SK-N-SH (cell line): ENCODE results near the gene SH2B2. TPM values are rescaled to one million over a fixed set of nuclear protein-coding genes. Genes with fewer than 3 reads are reported as not detected.
A peak's percentile ranks its signal among the peaks of the same experiment; 100 is the strongest.

Experiments used
- CTCF ChIA-PET: fragments of 300-600, 350-600 bp; formaldehyde crosslinking; extraction: SDS; loops from one replicate; lab custom pipeline; 2021; lab: Yijun Ruan, JAX
- POLR2A ChIA-PET: fragments of 350-600 bp; sonication (Branson Sonifier 250); formaldehyde crosslinking; extraction: SDS; loops from one replicate; lab custom pipeline; 2020; ENCODE audit warnings: antibody characterized with exemption, inconsistent platforms; lab: Yijun Ruan, JAX
- DNase-seq: peaks from one replicate; pipeline ENCODE4 v3.0.0; 2012
- H2AFZ ChIP-seq: fragments of 200-600 bp; sonication (generic); 2 replicates; pipeline ENCODE4 v1.8.1; 2016; ENCODE audit warnings: antibody characterized with exemption, mild to moderate bottlenecking, low read depth
- H3F3A ChIP-seq: fragments of 200-600 bp; sonication (generic); replicated peaks from 2 replicates; pipeline ENCODE3; 2016; ENCODE audit warnings: antibody characterized with exemption, mild to moderate bottlenecking; ENCODE audit not compliant: insufficient read depth
- H3K27ac ChIP-seq, 2 experiments: fragments of 200-500 bp in 1 of 2; fragments of 200-600 bp in 1 of 2; sonication (Bioruptor generic) in 1 of 2; sonication (generic), shearing (Covaris generic) in 1 of 2; 2 replicates each; pipeline versions ENCODE4 v1.5.1 to v1.6.1; 2014 to 2016; ENCODE audit warnings: low read depth in 2 of 2, inconsistent platforms in 1 of 2, low read length in 1 of 2, mild to moderate bottlenecking in 1 of 2, mixed read lengths in 1 of 2
- H3K27me3 ChIP-seq: fragments of 200-600 bp; sonication (generic), shearing (Covaris generic); 2 replicates; pipeline ENCODE4 v1.6.1; 2016; ENCODE audit warnings: mixed run types; ENCODE audit not compliant: insufficient read depth
- H3K36me3 ChIP-seq, 2 experiments: fragments of 200-500 bp in 1 of 2; fragments of 200-600 bp in 1 of 2; sonication (Bioruptor generic) in 1 of 2; sonication (generic) in 1 of 2; replicated peaks in 1 of 2; 2 replicates each; pipeline versions ENCODE3 to v1.5.1; 2014 to 2016; ENCODE audit warnings: low read length in 1 of 2, mild to moderate bottlenecking in 1 of 2; ENCODE audit not compliant: insufficient read depth in 2 of 2, control insufficient read depth in 1 of 2
- H3K4me1 ChIP-seq, 2 experiments: fragments of 200-500 bp in 1 of 2; fragments of 200-600 bp in 1 of 2; sonication (Bioruptor generic) in 1 of 2; sonication (generic), shearing (Covaris generic) in 1 of 2; 2 replicates each; pipeline versions ENCODE4 v1.5.1 to v1.6.1; 2014 to 2016; ENCODE audit warnings: low read depth in 1 of 2, low read length in 1 of 2, mixed run types in 1 of 2; ENCODE audit not compliant: insufficient read depth in 2 of 2, control insufficient read depth in 1 of 2
- H3K4me2 ChIP-seq: fragments of 200-600 bp; sonication (generic), shearing (Covaris generic); 2 replicates; pipeline ENCODE4 v1.6.1; 2017; ENCODE audit warnings: mixed run types
- H3K4me3 ChIP-seq, 2 experiments: fragments of 200-500 bp in 1 of 2; fragments of 200-600 bp in 1 of 2; sonication (Bioruptor generic) in 1 of 2; sonication (generic), shearing (Covaris generic) in 1 of 2; 2 replicates each; pipeline versions ENCODE4 v1.5.1 to v1.8.1; 2014 to 2016; ENCODE audit warnings: low read depth in 2 of 2, inconsistent platforms in 1 of 2, low read length in 1 of 2, mild to moderate bottlenecking in 1 of 2, mixed read lengths in 1 of 2, moderate library complexity in 1 of 2
- H3K79me2 ChIP-seq: fragments of 200-600 bp; sonication (generic); 2 replicates; pipeline ENCODE4 v1.8.1; 2017; ENCODE audit warnings: mild to moderate bottlenecking; ENCODE audit not compliant: insufficient read depth
- H3K9ac ChIP-seq: fragments of 200-600 bp; sonication (generic); 2 replicates; pipeline ENCODE4 v1.6.1; 2017; ENCODE audit warnings: mixed run types
- H3K9me2 ChIP-seq: fragments of 200-600 bp; sonication (generic); 2 replicates; pipeline ENCODE4 v1.6.1; 2017; ENCODE audit warnings: mixed run types
- H3K9me3 ChIP-seq: fragments of 200-600 bp; sonication (generic); 2 replicates; pipeline ENCODE4 v1.6.1; 2017; ENCODE audit warnings: mixed run types, mild to moderate bottlenecking, moderate library complexity
- H4K20me1 ChIP-seq: fragments of 200-600 bp; sonication (generic); 2 replicates; pipeline ENCODE4 v1.6.1; 2017; ENCODE audit warnings: mild to moderate bottlenecking, mixed run types; ENCODE audit not compliant: insufficient read depth
- CTCF ChIP-seq: fragments of 200-600 bp; sonication (generic); IDR thresholded peaks from 2 replicates; pipeline ENCODE4 v1.6.1; 2017; ENCODE audit warnings: antibody characterized with exemption, mild to moderate bottlenecking, moderate library complexity
- ELF1 ChIP-seq: IDR thresholded peaks from 2 replicates; pipeline ENCODE4 v1.4.0; 2012
- EP300 ChIP-seq, 2 experiments: IDR thresholded peaks; 2 replicates each; pipeline versions ENCODE4 v1.4.0 to v1.6.1; 2012; ENCODE audit warnings: borderline replicate concordance in 1 of 2, low read depth in 1 of 2, low read length in 1 of 2
- EZH2phosphoT487 ChIP-seq: fragments of 200-600 bp; sonication (generic); IDR thresholded peaks from 2 replicates; pipeline ENCODE4 v1.6.1; 2017; ENCODE audit warnings: low read depth, mixed run types, mild to moderate bottlenecking, antibody characterized with exemption, moderate library complexity, borderline replicate concordance
- FOSL2 ChIP-seq: IDR thresholded peaks from 2 replicates; pipeline ENCODE4 v1.4.0; 2012; ENCODE audit warnings: low read depth, mild to moderate bottlenecking, moderate library complexity, borderline replicate concordance
- FOXM1 ChIP-seq: IDR thresholded peaks from 2 replicates; pipeline ENCODE4 v1.4.0; 2012; ENCODE audit warnings: low read depth, mild to moderate bottlenecking
- GATA2 ChIP-seq: sonication (generic); formaldehyde crosslinking; IDR thresholded peaks from 2 replicates; pipeline ENCODE4 v1.5.0; 2020; ENCODE audit warnings: mild to moderate bottlenecking, missing genetic modification reagents
- IRF3 ChIP-seq: fragments of 150-350 bp; IDR thresholded peaks from 2 replicates; pipeline ENCODE4 v1.6.1; 2016; ENCODE audit warnings: mild to moderate bottlenecking, low read depth, low read length
- MXI1 ChIP-seq: IDR thresholded peaks from 2 replicates; pipeline ENCODE4 v1.6.1; 2012; ENCODE audit warnings: mild to moderate bottlenecking, low read depth, low read length, improper control_type of control experiment
- RAD21 ChIP-seq: IDR thresholded peaks from 2 replicates; pipeline ENCODE4 v1.6.1; 2012; ENCODE audit warnings: mild to moderate bottlenecking, low read length
- SIN3A ChIP-seq: IDR thresholded peaks from 2 replicates; pipeline ENCODE4 v1.6.1; 2012; ENCODE audit warnings: low read depth, mild to moderate bottlenecking, low read length, moderate library complexity, borderline replicate concordance
- SMC3 ChIP-seq: IDR thresholded peaks from 2 replicates; pipeline ENCODE4 v1.6.1; 2012; ENCODE audit warnings: low read depth, low read length, improper control_type of control experiment
- TAF1 ChIP-seq: IDR thresholded peaks from 2 replicates; pipeline ENCODE4 v1.6.1; 2012; ENCODE audit warnings: low read depth, mild to moderate bottlenecking, low read length, moderate library complexity, borderline replicate concordance
- TCF12 ChIP-seq: IDR thresholded peaks from 2 replicates; pipeline ENCODE4 v1.4.0; 2012
- TEAD4 ChIP-seq: IDR thresholded peaks from 2 replicates; pipeline ENCODE4 v1.4.0; 2012; ENCODE audit warnings: mild to moderate bottlenecking, borderline replicate concordance; ENCODE audit not compliant: insufficient read depth
- USF1 ChIP-seq: IDR thresholded peaks from 2 replicates; pipeline ENCODE4 v1.4.0; 2012; ENCODE audit warnings: low read depth, borderline replicate concordance
- YY1 ChIP-seq: IDR thresholded peaks from 2 replicates; pipeline ENCODE4 v1.4.0; 2012; ENCODE audit warnings: low read depth, mild to moderate bottlenecking
- WGBS: methylation state at CpG from one replicate; pipeline ENCODE4 v1.1.6; 2017; ENCODE audit warnings: low lambda C conversion rate; 5-methylcytosine and 5-hydroxymethylcytosine counted together
- polyA plus RNA-seq, 3 experiments: library from polyadenylated mRNA; depleted of rRNA; stranded (reverse); fragments of >200 nt; gene quantifications; 2 replicates each; pipeline ENCODE4 v1.2.3, GENCODE V29; 2012
- TF ChIP-seq, protein P1 (sequence below): fragments of 150-350 bp; IDR thresholded peaks from 2 replicates; pipeline ENCODE4 v1.6.1; 2017; ENCODE audit warnings: antibody characterized with exemption, low read length, low read depth, borderline replicate concordance
- TF ChIP-seq, protein P2 (sequence below): IDR thresholded peaks from 2 replicates; pipeline ENCODE4; 2012

The SH2B2 gene
- polyA plus RNA-seq, 1 of the 3 experiments (the other 2 are of a cell fraction) = 4.7 TPM

- Histone ChIP-seq H3K4me2 (no peak overlapping the region), H3K27ac (peak overlapping the region in 1 of 2 experiments; percentile 56; a peak in 2 of 4 replicates), H3F3A (no peaks in the 10 kb centered on the region), H3K79me2 (no peaks in the 10 kb centered on the region), H2AFZ (no peak overlapping the region), H3K27me3 (no peaks in the 10 kb centered on the region), H3K9me3 (no peaks in the 10 kb centered on the region), H3K9ac (no peak overlapping the region), H3K4me3 (no peak overlapping the region), H3K36me3 (peaks cover 0 to 2% of the 10 kb centered on the region in 2 experiments), H3K9me2 (no peaks in the 10 kb centered on the region), H3K4me1 (peaks cover 0 to 25% of the 10 kb centered on the region in 2 experiments; a peak in 1 of 4 replicates), H4K20me1 (no peaks in the 10 kb centered on the region)
- ChIA-PET CTCF (interaction anchor here (4.4 kb wide), 1 partner anchor 13 kb away, joined by 40 read pairs; no protein-coding TSS in a partner anchor), POLR2A (no interaction called here)
- DNase-seq = peak; percentile 73
- TF ChIP-seq TEAD4 = no peak
- TF ChIP-seq YY1 = no peak
- no peak for TF ChIP-seq RAD21
- no peak for TF ChIP-seq EZH2phosphoT487
- peak; percentile 20; the same call in 1 of the 2 replicates for TF ChIP-seq FOSL2
- no peak for TF ChIP-seq CTCF
- 0 out of 2 replicates have a peak, but pooled peaks have one; percentile 5 for TF ChIP-seq SMC3
- TF ChIP-seq GATA2 = no peak
- TF ChIP-seq IRF3 = no peak
- TF ChIP-seq ELF1 = no peak
- 0 out of 2 replicates have a peak, but pooled peaks have one; percentile 29 for TF ChIP-seq MXI1
- TF ChIP-seq FOXM1 = no peak
- TF ChIP-seq TAF1 = no peak
- peak; percentile 30; the same call in 1 of the 2 replicates for TF ChIP-seq TCF12
- TF ChIP-seq USF1 = no peak
- TF ChIP-seq, protein P1, sequence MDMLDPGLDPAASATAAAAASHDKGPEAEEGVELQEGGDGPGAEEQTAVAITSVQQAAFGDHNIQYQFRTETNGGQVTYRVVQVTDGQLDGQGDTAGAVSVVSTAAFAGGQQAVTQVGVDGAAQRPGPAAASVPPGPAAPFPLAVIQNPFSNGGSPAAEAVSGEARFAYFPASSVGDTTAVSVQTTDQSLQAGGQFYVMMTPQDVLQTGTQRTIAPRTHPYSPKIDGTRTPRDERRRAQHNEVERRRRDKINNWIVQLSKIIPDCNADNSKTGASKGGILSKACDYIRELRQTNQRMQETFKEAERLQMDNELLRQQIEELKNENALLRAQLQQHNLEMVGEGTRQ = no peak
- no peak for TF ChIP-seq EP300 (IDR thresholded peaks at IDR 0.05; ENCODE audit: borderline replicate concordance in 1 of 2, low read depth in 1 of 2, low read length in 1 of 2)
- TF ChIP-seq, protein P2, sequence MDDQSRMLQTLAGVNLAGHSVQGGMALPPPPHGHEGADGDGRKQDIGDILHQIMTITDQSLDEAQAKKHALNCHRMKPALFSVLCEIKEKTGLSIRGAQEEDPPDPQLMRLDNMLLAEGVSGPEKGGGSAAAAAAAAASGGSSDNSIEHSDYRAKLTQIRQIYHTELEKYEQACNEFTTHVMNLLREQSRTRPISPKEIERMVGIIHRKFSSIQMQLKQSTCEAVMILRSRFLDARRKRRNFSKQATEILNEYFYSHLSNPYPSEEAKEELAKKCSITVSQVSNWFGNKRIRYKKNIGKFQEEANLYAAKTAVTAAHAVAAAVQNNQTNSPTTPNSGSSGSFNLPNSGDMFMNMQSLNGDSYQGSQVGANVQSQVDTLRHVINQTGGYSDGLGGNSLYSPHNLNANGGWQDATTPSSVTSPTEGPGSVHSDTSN = no peak
- TF ChIP-seq SIN3A = no peak
- 49% methylated on average over 12 of the region's 12 CpGs for WGBS
These were observed 27.9 kb upstream of the SH2B2 start for GRCh38 chr7:102258749-102259107.
